Measurements from ENCODE around the gene GNPTAB.

Gene GNPTAB

DNA sequence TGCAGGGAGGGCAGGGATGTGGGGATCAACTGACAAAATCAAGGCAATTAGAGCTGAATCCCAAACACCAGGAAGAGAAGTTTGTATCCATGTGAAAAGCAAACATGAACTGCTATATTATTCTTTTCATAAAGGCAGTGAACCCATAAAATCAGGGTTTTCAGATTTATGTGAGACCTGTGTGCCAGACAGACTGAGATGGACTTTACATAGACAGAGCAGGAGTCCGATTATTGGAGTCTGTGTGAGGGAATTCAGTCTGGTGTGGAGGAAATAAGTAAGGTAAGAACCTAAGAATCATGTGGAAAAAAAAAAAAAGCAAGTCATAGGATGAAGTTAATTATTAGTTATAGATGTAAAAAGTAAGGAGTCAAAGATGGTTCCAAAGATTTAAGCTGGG, 46.4 kb downstream of the GNPTAB start:
- no peak for DNase-seq (ENCODE audit: extremely low spot score)
- ChIA-PET POLR2A (interaction anchor here (0.6 kb wide), 1 partner anchor 42 kb away, joined by 3 read pairs; no protein-coding TSS in a partner anchor), CTCF (interaction anchor here (1.1 to 2.8 kb wide), 7 partner anchors 11 to 56 kb away, joined by 3 to 20 read pairs (median 8); partner anchors contain the start of gene GNPTAB)
- TF ChIP-seq, protein P1, sequence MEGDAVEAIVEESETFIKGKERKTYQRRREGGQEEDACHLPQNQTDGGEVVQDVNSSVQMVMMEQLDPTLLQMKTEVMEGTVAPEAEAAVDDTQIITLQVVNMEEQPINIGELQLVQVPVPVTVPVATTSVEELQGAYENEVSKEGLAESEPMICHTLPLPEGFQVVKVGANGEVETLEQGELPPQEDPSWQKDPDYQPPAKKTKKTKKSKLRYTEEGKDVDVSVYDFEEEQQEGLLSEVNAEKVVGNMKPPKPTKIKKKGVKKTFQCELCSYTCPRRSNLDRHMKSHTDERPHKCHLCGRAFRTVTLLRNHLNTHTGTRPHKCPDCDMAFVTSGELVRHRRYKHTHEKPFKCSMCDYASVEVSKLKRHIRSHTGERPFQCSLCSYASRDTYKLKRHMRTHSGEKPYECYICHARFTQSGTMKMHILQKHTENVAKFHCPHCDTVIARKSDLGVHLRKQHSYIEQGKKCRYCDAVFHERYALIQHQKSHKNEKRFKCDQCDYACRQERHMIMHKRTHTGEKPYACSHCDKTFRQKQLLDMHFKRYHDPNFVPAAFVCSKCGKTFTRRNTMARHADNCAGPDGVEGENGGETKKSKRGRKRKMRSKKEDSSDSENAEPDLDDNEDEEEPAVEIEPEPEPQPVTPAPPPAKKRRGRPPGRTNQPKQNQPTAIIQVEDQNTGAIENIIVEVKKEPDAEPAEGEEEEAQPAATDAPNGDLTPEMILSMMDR (IDR thresholded peaks at IDR 0.05; ENCODE audit: control extremely low read depth, extremely low read depth, low read depth, missing control alignments) = no peak

GRCh38 chr12:101783838-101784237, 46.9 kb downstream of the GNPTAB start:
- ChIA-PET CTCF (interaction anchor here (1.0 to 2.8 kb wide), 6 partner anchors 10 to 56 kb away, joined by 4 to 20 read pairs (median 10); partner anchors contain the start of gene GNPTAB), POLR2A (interaction anchor here (0.6 kb wide), 1 partner anchor 42 kb away, joined by 3 read pairs; no protein-coding TSS in a partner anchor)
- TF ChIP-seq, protein P1 (IDR thresholded peaks at IDR 0.05; ENCODE audit: control extremely low read depth, extremely low read depth, low read depth, missing control alignments) = no peak
- no peak for DNase-seq (ENCODE audit: extremely low spot score)

DNA sequence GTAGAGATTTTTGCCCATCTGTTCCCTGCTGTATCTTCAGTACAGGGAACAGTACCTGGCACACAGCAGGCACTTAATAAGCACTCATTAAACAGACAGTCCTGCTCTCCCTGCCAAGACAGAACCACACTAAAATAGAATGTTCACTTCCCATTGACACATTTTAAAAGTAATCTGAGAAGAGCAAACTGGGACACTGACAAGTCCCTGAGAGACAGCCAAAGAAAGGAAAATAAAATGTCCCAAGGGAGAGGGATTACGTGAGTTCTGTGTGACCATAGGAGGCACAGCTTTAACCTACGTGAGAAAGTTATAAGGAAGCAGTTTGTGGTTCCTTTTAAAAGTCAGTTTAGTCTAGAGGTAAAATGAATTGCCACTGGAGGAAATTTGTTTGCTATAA, 47.6 kb downstream of the GNPTAB start:
- ChIA-PET CTCF (interaction anchor here (1.0 to 2.8 kb wide), 5 partner anchors 10 to 57 kb away, joined by 4 to 20 read pairs (median 11); partner anchors contain the start of gene GNPTAB), POLR2A (interaction anchor here (0.7 kb wide), 1 partner anchor 29 kb away, joined by 3 read pairs; no protein-coding TSS in a partner anchor)
- DNase-seq (ENCODE audit: extremely low spot score) = no peak
- TF ChIP-seq, protein P1 (IDR thresholded peaks at IDR 0.05; ENCODE audit: control extremely low read depth, extremely low read depth, low read depth, missing control alignments) = no peak

DNA sequence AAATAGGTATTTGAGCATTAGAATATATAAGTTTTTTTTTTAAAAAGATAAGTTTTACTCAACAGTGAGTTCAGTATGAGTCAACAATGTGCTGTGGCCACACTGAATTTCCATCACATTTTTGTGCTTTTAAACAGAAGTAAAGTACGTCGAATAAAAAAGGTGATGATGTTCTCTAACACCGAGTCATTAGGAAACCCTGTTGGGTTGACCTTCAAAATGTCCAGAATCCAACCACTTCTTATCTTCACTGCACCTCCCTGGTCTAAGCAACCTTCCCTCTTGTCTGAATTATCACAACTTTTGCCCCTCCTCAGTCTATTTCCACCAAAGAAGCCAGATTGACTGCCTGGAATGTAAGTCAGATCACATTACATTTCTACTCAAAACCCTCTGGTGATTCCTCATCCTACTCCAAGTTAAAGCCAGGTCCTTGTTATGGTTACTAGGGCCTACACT, 48.5 kb downstream of the GNPTAB start:
- CTCF ChIA-PET = interaction anchor here (0.7 to 7.6 kb wide), 5 partner anchors 9 to 57 kb away, joined by 3 to 76 read pairs (median 9); partner anchors contain the start of gene GNPTAB
- DNase-seq (ENCODE audit: extremely low spot score) = no peak
- TF ChIP-seq, protein P1 (IDR thresholded peaks at IDR 0.05; ENCODE audit: control extremely low read depth, extremely low read depth, low read depth, missing control alignments) = no peak
- POLR2A ChIA-PET = no interaction called here

GRCh38 chr12:101781834-101782233, 48.9 kb downstream of the GNPTAB start:
- CTCF ChIA-PET = interaction anchor here (0.7 to 7.6 kb wide), 7 partner anchors 8 to 57 kb away, joined by 3 to 76 read pairs (median 9); partner anchors contain the start of gene GNPTAB
- TF ChIP-seq, protein P1 (IDR thresholded peaks at IDR 0.05; ENCODE audit: control extremely low read depth, extremely low read depth, low read depth, missing control alignments) = no peak
- no peak for DNase-seq (ENCODE audit: extremely low spot score)
- POLR2A ChIA-PET = no interaction called here

- TF ChIP-seq, protein P1 (IDR thresholded peaks at IDR 0.05; ENCODE audit: control extremely low read depth, extremely low read depth, low read depth, missing control alignments) = no peak
- ChIA-PET POLR2A (no interaction called here), CTCF (interaction anchor here (1.0 to 7.6 kb wide), 10 partner anchors 10 to 959 kb away, joined by 3 to 76 read pairs (median 6); partner anchors contain the start of gene GNPTAB)
- no peak for DNase-seq (ENCODE audit: extremely low spot score)
Measured at GRCh38 chr12:101780599-101780998, 50.2 kb downstream of the GNPTAB start.
